Renal cortical epithelial cell (primary cell): ENCODE data around the gene ADAMTS16. TPM values are rescaled to one million over a fixed set of nuclear protein-coding genes. Genes with fewer than 3 reads are reported as not detected.

Experiments
- DNase-seq: peaks from one replicate; pipeline ENCODE4 v3.0.0-alpha.2; 2011; ENCODE audit warnings: low read depth
- total RNA-seq: library from RNA; depleted of rRNA; stranded (reverse); fragments of >200 nt; gene quantifications from 2 replicates; pipeline ENCODE4 v1.2.3, GENCODE V29; 2014

Gene ADAMTS16
- total RNA-seq, 1 donor from 2014 or later = 1.3 TPM

- DNase-seq = no peak
Observed at GRCh38 chr5:5347442-5347841, 207.3 kb downstream of the ADAMTS16 start.

- DNase-seq = no peak
Observed at GRCh38 chr5:5348135-5348534, 208.0 kb downstream of the ADAMTS16 start.

GRCh38 chr5:5348576-5348975, 208.4 kb downstream of the ADAMTS16 start:
- DNase-seq = no peak

- DNase-seq = peak; percentile 49
Observed at GRCh38 chr5:5350101-5350500, 210.0 kb downstream of the ADAMTS16 start.

- DNase-seq = peak; percentile 27
Observed at GRCh38 chr5:5351288-5351979, 211.3 kb downstream of the ADAMTS16 start.

GRCh38 chr5:5352675-5353074, 212.5 kb downstream of the ADAMTS16 start:
- DNase-seq = no peak

GRCh38 chr5:5353681-5354080, 213.6 kb downstream of the ADAMTS16 start:
- DNase-seq = no peak

- no peak for DNase-seq
Observed at GRCh38 chr5:5356765-5357164, 216.6 kb downstream of the ADAMTS16 start.

- DNase-seq = no peak
Observed at GRCh38 chr5:5359618-5360017, 219.5 kb downstream of the ADAMTS16 start.

- DNase-seq = no peak
Observed at GRCh38 chr5:5360363-5360940, 220.3 kb downstream of the ADAMTS16 start.

- no peak for DNase-seq
Observed at GRCh38 chr5:5360941-5361520, 220.9 kb downstream of the ADAMTS16 start.

- DNase-seq = peak; percentile 25
Observed at GRCh38 chr5:5363045-5363444, 222.9 kb downstream of the ADAMTS16 start.

- no peak for DNase-seq
Observed at GRCh38 chr5:5364932-5365331, 224.8 kb downstream of the ADAMTS16 start.

GRCh38 chr5:5367739-5368138, 227.6 kb downstream of the ADAMTS16 start:
- DNase-seq = no peak

- DNase-seq = no peak
Observed at GRCh38 chr5:5369051-5369605, 229.0 kb downstream of the ADAMTS16 start.
